A549 (cell line): Measurements from ENCODE around the gene CHN1.

ENCODE experiments used
- CBX8 ChIP-seq: fragments of 200-600 bp; sonication (generic); IDR thresholded peaks from 2 replicates; pipeline ENCODE4 v1.6.1; 2016
- FOXS1 ChIP-seq: fragments of 250-450 bp; sonication (Bioruptor Pico); IDR thresholded peaks from 2 replicates; pipeline ENCODE4 v1.5.0; 2020; ENCODE audit warnings: mild to moderate bottlenecking, moderate library complexity
- POLR2A ChIP-seq: IDR thresholded peaks from 2 replicates; pipeline ENCODE4 v1.6.1; 2012; ENCODE audit warnings: mild to moderate bottlenecking, low read length
- RFX5 ChIP-seq: fragments of 450-650 bp; IDR thresholded peaks from 2 replicates; pipeline ENCODE4 v1.7.1; 2014; ENCODE audit warnings: antibody characterized with exemption, mild to moderate bottlenecking, moderate library complexity

DNA sequence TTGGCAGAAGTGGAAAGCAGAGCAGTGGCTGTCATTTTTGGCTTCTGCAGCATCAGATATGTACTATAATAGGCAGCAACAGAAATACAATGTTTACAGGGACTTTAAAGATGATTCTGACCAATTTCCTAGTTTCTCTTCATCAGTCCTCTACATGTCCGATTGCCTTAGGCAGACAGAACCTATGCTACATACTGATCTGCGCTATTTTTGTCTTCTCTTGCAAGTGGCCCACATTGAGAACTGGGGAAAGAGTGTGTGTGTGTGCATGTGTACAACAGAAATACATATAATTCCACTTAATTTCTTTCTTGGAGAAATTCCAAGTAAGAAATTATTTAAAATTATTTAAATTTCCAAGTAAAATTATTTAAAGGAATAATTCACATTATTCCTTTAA is 163.8 kb downstream of the CHN1 start:
- TF ChIP-seq POLR2A (no peak), FOXS1 (no peak), RFX5 (no peak), CBX8 (no peak)
